Panc1 (cell line): ENCODE measurements around the gene IBA57. TPM values are rescaled to one million over a fixed set of nuclear protein-coding genes. Genes with fewer than 3 reads are reported as not detected.

Source experiments
- ATAC-seq: fragments of 200-7000 bp; cut with Tn5 transposase; 2 replicates; pipeline ENCODE4 v1.9.1; 2020; ENCODE audit warnings: mild to moderate bottlenecking, moderate library complexity
- BruUV-seq: library from RNA; stranded (reverse); fragments of 400-500 nt; replicated peaks from 2 replicates; lab custom pipeline; 2021; lab: Mats Ljungman, UMichigan
- CTCF ChIA-PET: fragments of 300-600 bp; sonication (Branson Sonifier 250); formaldehyde crosslinking; loops from one replicate; lab custom pipeline; 2022; ENCODE audit warnings: antibody characterized with exemption; lab: Charles Lee
- POLR2A ChIA-PET: fragments of 300-600 bp; sonication (Branson Sonifier 250); formaldehyde crosslinking; loops from one replicate; lab custom pipeline; 2022; ENCODE audit warnings: antibody characterized with exemption; lab: Charles Lee
- DNase-seq: peaks from one replicate; pipeline ENCODE4 v3.0.0-alpha.2; 2010; ENCODE audit warnings: low read depth, low spot score
- H3K27ac ChIP-seq: 2 replicates; pipeline ENCODE4 v1.5.1; 2011; ENCODE audit warnings: mild to moderate bottlenecking, low read length, inconsistent platforms
- H3K27me3 ChIP-seq: fragments of 200-500 bp; sonication (Bioruptor generic); 2 replicates; pipeline ENCODE4 v1.6.0; 2014; ENCODE audit warnings: low read length, inconsistent platforms; ENCODE audit not compliant: control insufficient read depth, insufficient read depth
- H3K36me3 ChIP-seq: fragments of 200-500 bp; sonication (Bioruptor generic); 2 replicates; pipeline ENCODE4 v1.5.1; 2014; ENCODE audit warnings: inconsistent platforms, mild to moderate bottlenecking, low read length, moderate library complexity; ENCODE audit not compliant: control insufficient read depth, insufficient read depth
- H3K4me1 ChIP-seq: 2 replicates; pipeline ENCODE4 v1.5.1; 2011; ENCODE audit warnings: inconsistent platforms, mild to moderate bottlenecking, low read length, moderate library complexity; ENCODE audit not compliant: control insufficient read depth, insufficient read depth
- H3K4me3 ChIP-seq, 2 experiments: 2 replicates each; pipeline ENCODE4 v1.5.1; 2011 to 2012; ENCODE audit warnings: low read depth in 2 of 2, low read length in 2 of 2, mild to moderate bottlenecking in 2 of 2, inconsistent platforms in 1 of 2, moderate library complexity in 1 of 2
- H3K9me3 ChIP-seq: fragments of 200-500 bp; sonication (Bioruptor generic); 2 replicates; pipeline ENCODE4 v1.5.1; 2014; ENCODE audit warnings: low read depth, mild to moderate bottlenecking, inconsistent platforms, low read length, moderate library complexity; ENCODE audit not compliant: control insufficient read depth, insufficient read depth
- POLR2AphosphoS5 ChIP-seq: IDR thresholded peaks from 2 replicates; pipeline ENCODE4 v1.6.1; 2012; ENCODE audit warnings: mild to moderate bottlenecking, low read depth, low read length, moderate library complexity
- SIN3A ChIP-seq: IDR thresholded peaks from 2 replicates; pipeline ENCODE4 v1.6.1; 2012; ENCODE audit warnings: low read depth, mild to moderate bottlenecking, low read length, moderate library complexity, borderline replicate concordance; ENCODE audit not compliant: insufficient read depth
- TCF7L2 ChIP-seq: IDR thresholded peaks from 2 replicates; pipeline ENCODE4 v1.6.1; 2011; ENCODE audit warnings: mild to moderate bottlenecking, low read depth, low read length, inconsistent platforms
- in situ Hi-C: cut with HindIII; loops from 2 replicates; pipeline ENCODE4 v1.10.0; 2016; ENCODE audit warnings: low sequenced_read_pairs, low pct_unique_long_range_greater_than_20kb
- intact Hi-C: fragments of 100-400 bp; cut with micrococcal nuclease; formaldehyde crosslinking; loops from one replicate; pipeline ENCODE4 v1.10.0; 2022; ENCODE audit not compliant: unreplicated experiment
- total RNA-seq: library from RNA; stranded (reverse); gene quantifications from one replicate; pipeline ENCODE4 v1.2.1, GENCODE V29; 2021; ENCODE audit not compliant: unreplicated experiment
- TF ChIP-seq, protein P1 (sequence below): fragments of 450-650 bp; IDR thresholded peaks from 2 replicates; pipeline ENCODE4 v1.5.1; 2017; ENCODE audit warnings: mild to moderate bottlenecking
- TF ChIP-seq, protein P2 (sequence below), 2 experiments: IDR thresholded peaks; 2 replicates each; pipeline ENCODE4 v1.6.1; 2011 to 2012; ENCODE audit warnings: low read depth in 2 of 2, control low read depth in 1 of 2, low read length in 1 of 2, mild to moderate bottlenecking in 1 of 2, moderate library complexity in 1 of 2; ENCODE audit not compliant: insufficient read depth in 1 of 2

The IBA57 gene
- total RNA-seq, 1 experiment from 2014 or later = 11.3 TPM

DNA sequence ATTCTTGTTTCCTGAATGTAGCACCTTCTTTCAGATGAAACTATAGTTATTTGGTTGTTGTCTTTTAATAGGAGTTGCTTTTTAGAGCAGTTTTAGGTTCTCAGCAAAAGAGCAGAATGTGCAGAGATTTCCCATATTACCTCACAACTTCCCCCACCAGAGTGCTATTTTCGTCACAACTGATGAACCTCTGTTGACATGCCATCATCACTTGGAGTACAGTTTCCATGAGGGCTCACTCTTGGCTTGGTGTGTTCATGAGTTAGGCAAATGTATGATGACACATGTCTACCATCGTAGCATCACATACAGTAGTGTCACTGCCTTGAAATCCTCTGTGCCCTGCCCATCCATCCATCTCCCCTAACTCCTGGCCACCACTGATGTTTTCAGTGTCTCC, 3.7 kb downstream of the IBA57 start:
- in situ Hi-C loops (no loop called here), intact Hi-C loops (no loop called here)
- Histone ChIP-seq H3K27me3 (no peaks in the 10 kb centered on the region), H3K4me3 (no peak overlapping the region), H3K4me1 (peaks cover 9% of the 10 kb centered on the region), H3K36me3 (no peaks in the 10 kb centered on the region), H3K27ac (no peak overlapping the region), H3K9me3 (no peaks in the 10 kb centered on the region)
- POLR2A ChIA-PET = no interaction called here
- DNase-seq (no peak), ATAC-seq (no peak)
- TF ChIP-seq, protein P1, sequence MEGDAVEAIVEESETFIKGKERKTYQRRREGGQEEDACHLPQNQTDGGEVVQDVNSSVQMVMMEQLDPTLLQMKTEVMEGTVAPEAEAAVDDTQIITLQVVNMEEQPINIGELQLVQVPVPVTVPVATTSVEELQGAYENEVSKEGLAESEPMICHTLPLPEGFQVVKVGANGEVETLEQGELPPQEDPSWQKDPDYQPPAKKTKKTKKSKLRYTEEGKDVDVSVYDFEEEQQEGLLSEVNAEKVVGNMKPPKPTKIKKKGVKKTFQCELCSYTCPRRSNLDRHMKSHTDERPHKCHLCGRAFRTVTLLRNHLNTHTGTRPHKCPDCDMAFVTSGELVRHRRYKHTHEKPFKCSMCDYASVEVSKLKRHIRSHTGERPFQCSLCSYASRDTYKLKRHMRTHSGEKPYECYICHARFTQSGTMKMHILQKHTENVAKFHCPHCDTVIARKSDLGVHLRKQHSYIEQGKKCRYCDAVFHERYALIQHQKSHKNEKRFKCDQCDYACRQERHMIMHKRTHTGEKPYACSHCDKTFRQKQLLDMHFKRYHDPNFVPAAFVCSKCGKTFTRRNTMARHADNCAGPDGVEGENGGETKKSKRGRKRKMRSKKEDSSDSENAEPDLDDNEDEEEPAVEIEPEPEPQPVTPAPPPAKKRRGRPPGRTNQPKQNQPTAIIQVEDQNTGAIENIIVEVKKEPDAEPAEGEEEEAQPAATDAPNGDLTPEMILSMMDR = no peak
- TF ChIP-seq SIN3A (no peak), TCF7L2 (no peak), POLR2AphosphoS5 (no peak)
- TF ChIP-seq, protein P2, sequence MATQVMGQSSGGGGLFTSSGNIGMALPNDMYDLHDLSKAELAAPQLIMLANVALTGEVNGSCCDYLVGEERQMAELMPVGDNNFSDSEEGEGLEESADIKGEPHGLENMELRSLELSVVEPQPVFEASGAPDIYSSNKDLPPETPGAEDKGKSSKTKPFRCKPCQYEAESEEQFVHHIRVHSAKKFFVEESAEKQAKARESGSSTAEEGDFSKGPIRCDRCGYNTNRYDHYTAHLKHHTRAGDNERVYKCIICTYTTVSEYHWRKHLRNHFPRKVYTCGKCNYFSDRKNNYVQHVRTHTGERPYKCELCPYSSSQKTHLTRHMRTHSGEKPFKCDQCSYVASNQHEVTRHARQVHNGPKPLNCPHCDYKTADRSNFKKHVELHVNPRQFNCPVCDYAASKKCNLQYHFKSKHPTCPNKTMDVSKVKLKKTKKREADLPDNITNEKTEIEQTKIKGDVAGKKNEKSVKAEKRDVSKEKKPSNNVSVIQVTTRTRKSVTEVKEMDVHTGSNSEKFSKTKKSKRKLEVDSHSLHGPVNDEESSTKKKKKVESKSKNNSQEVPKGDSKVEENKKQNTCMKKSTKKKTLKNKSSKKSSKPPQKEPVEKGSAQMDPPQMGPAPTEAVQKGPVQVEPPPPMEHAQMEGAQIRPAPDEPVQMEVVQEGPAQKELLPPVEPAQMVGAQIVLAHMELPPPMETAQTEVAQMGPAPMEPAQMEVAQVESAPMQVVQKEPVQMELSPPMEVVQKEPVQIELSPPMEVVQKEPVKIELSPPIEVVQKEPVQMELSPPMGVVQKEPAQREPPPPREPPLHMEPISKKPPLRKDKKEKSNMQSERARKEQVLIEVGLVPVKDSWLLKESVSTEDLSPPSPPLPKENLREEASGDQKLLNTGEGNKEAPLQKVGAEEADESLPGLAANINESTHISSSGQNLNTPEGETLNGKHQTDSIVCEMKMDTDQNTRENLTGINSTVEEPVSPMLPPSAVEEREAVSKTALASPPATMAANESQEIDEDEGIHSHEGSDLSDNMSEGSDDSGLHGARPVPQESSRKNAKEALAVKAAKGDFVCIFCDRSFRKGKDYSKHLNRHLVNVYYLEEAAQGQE (IDR thresholded peaks at IDR 0.05; ENCODE audit: insufficient read depth in 1 of 2, low read depth in 2 of 2, low read length in 1 of 2) = no peak
- CTCF ChIA-PET = no interaction called here
- no TSS peak for BruUV-seq

DNA sequence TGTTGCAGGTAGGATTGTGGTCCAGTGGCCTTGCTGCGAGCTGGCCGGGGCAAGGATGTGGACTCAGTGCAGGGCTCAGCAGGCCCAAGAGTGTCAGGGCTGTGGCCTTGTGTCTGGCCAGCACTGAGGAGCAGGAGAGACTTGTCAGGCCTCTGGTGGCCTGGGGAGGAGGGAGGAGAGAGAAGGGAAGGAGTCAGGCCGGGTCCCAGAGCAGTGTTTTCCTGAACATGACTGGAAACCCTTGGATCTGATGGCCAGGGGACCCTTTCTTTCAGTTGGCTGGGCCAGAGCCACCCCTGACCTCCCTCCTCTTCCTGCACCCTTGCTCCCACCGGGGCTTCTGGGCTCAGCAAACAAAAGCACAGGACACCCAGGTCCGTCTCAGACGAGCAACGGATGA, 5.1 kb downstream of the IBA57 start:
- POLR2A ChIA-PET = no interaction called here
- no peaks in the 10 kb centered on the region for H3K27me3 ChIP-seq
- ATAC-seq (no peak), DNase-seq (no peak)
- no TSS peak for BruUV-seq
- no peaks in the 10 kb centered on the region for H3K9me3 ChIP-seq
- in situ Hi-C loops (no loop called here), intact Hi-C loops (no loop called here)
- H3K36me3 ChIP-seq = no peaks in the 10 kb centered on the region
- TF ChIP-seq, protein P1 = no peak
- TF ChIP-seq TCF7L2 (no peak), SIN3A (no peak), POLR2AphosphoS5 (no peak)
- TF ChIP-seq, protein P2 (IDR thresholded peaks at IDR 0.05; ENCODE audit: insufficient read depth in 1 of 2, low read depth in 2 of 2, low read length in 1 of 2) = no peak
- CTCF ChIA-PET = no interaction called here
- H3K4me1 ChIP-seq = peaks cover 9% of the 10 kb centered on the region
- no peak overlapping the region for H3K27ac ChIP-seq
- H3K4me3 ChIP-seq = no peak overlapping the region
